Embryonic facial prominence (tissue), 1 donor: ENCODE results near the gene ADCY9.
"Not testable (repeated sequence)": the region's sequence is repeated elsewhere in the genome, so short reads cannot be mapped to it uniquely, and the experiment has no call there.

Source experiments
- DNase-seq: peaks from one replicate; pipeline ENCODE4 v3.0.0-alpha.2; 2016; ENCODE audit errors: extremely low spot score

ADCY9 gene

DNA sequence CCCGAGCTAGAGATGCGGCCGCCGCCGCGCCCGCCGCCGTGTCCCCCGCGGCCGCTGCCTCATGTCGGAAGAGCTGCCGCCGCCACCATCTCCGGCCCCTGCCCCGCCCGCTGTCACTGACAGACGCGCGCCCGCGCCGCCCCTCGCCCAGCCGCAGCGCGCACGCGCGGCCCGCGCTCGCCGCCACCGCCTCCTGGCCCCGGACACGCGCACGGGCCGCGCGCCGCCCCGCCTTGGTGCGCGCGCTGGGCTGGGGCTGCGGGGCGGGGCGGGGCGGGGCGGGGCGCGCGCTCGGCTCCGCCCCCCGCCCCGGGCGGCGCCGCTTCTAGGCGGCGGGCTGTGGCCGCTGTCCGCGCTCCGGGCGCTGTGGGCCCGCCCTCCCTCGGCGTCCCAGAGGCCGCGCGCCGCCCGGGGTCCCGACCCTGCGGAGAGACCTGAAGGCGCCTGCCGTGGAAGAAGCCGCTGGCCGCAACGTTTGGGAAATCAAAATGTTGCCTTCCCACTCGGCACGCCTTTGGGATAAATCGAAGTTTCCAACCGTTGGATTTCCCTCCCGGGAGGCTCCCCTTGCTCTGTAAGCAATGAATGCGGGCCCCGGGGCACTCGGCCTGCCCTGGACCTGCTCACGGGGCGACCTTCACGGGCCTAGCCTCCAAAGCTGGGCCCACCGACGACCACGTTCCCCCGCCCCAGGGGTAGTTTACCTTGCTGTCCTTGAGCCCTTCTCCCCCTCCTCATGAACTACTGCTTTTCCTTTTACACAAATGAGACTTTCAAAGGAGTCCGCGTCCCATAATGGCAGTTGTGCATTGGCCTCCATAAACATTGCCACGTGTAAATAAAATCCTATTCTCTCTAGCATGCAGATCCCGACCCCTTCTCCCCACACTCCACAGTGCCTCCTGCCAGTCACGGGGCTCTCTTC lies at the start of gene ADCY9:
Gene ADCY9 (minus strand): TSS at position 118 of the 925 bp plus-strand sequence. CDS start 1,000 bp downstream, outside the sequence.
- DNase-seq, result peak; percentile 29

DNA sequence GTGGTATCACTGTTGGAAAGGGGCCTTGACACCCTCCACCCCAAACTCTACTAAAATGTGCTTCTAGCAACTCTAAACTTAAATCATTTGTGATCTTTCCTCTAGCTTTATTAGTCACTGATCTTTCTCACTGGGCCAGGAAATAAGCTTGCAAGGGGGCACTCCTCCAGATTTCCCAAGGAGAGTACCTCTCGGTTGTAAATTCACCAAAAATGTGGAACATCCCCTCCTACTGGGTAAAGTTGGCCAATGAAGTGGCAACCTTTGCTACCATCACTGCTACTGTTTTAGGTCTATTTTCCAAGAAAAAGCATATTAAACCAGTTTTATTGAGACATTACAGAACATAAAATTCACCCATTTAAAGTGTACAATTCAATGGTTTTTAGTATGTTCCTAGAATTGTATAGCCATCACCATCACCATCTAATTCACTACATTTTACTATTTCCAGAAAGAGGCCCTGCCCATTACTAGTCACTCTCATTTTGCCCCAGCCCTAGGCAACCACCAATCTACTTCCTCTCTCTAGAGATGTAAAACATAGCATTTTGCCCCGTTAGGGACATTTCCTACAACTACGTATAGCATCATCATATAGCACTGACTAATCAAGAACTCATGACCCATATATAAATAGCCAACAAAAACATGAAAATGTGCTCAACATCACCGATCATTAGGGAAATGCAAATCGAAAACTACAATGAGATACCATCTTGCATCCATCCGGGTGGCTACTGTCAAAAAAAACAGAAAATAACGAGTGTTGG lies 44.6 kb upstream of the ADCY9 start:
- no peak for DNase-seq

DNA sequence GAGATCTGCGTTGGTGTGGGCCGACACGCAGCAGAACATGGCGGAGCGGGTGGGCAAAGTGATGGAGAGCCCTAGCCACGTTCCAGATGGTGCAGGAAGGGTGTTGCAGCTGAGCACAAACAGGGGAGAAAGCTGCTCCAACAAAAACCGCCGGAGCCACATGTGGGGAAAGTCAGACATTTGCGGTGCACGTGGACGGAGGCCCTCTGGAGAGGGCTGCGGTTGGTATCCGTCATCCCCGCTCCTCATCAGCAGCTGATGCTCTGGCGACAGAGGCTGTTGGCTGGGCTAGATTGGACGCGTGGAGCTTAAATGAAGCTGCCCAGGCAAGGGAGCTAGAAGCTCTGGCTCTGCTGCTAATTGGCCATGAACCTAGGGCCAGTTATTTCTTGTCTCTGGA lies 43.5 kb upstream of the ADCY9 start:
- DNase-seq, result no peak

- DNase-seq, result no peak
Observed at GRCh38 chr16:4158143-4159093, 42.2 kb upstream of the ADCY9 start.

DNA sequence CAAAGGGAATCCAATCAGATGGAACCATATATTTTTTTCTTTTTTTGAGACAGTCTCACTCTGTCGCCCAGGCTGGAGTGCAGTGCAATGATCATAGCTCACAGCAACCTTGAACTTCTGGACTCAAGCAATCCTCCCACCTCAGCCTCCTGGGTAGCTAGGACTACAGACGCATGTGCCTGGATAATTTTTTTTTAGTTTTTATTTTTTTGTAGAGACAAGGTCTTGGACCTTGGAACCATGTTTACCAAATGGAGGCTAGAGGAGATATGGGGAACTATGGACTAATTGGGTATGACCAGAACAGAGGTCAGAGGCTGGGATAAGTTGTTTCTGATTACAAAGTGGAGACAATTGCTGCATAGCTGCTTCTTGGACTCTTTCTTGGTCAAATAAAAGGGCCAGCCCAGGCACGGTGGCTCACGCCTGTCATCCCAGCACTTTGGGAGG lies 41.2 kb upstream of the ADCY9 start:
- DNase-seq, result no peak

- DNase-seq, result not testable (repeated sequence)
Observed at GRCh38 chr16:4156503-4156902, 40.3 kb upstream of the ADCY9 start.

- not testable (repeated sequence) for DNase-seq
Observed at GRCh38 chr16:4153364-4153763, 37.1 kb upstream of the ADCY9 start.

- DNase-seq, result no peak
Observed at GRCh38 chr16:4152267-4152666, 36.0 kb upstream of the ADCY9 start.

DNA sequence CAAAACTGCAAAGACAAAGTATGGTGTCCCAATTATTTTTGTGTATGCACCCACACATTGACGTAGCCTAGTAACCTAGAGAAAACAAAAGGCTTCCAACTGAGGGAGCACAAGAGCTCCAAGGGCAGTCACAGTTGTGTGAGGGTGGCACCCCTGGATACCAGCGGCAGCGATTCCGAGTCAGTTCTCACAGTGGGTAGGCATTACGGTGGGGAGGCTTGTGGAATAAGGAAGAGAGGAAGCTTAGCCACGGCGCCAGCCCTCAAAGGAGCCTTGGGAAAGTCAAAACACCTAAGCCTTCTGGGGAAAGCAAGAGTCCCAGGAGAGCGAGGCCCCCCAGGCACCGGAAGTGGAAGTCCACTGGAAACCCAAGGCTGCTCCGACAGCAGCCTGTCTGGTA lies 31.0 kb upstream of the ADCY9 start:
- no peak for DNase-seq

DNA sequence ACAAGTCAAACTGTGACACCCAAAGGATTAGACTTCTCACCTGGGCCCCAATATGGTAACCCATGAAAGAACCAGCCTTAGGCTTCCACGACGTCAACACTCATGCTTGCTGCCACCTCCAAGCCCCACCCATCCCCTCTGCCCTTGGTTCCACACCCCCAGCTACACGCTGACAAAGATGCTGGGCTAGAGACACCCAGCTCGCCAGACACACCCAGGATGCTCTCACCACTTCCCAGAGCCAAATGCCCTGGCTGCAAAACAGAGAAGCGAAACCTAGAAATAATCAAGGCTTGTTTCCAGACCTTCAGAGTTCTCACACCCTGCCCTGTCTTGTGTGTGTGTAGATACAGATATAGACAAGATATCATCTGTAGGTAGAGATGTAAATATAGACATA lies 26.0 kb upstream of the ADCY9 start:
- DNase-seq, result no peak

DNA sequence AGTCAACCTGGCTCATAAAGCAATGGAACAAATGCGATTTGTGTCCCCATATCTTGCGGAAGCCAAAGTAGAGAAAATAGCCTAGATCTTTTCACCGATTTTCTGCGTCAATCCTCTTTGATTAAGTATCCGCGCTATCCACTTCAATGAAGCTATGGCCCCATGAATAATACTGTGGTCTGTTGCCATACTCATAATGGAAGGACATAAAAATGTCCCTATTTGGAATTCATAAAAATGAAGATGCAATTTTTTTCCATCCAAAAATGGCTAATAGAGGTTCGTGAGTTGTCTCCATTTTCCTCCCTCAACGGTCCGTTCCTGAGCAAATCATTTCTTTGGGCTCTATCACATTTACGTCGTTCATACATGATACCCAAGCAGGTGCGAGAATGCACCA lies 25.4 kb upstream of the ADCY9 start:
- no peak for DNase-seq

GRCh38 chr16:4140652-4141051 lies 24.4 kb upstream of the ADCY9 start:
- no peak for DNase-seq

DNA sequence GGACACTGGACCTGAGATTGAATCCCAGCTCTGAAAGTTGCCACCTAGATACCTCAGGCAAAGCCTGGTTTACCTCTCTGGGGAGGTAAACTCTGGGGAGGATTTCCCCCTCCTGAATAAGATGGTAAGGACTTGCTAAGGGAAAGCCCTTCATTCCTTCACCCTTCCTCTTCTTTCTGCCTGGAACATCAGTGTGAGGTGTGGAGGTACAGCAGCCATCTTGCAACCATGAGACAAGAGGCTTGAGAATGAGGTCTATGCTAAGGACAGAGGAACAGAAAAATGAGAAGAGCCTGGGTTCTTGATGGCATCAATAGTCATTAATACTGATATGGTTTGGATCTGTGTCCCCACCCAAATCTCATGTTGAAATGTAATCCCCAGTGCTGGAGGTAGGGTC lies 23.7 kb upstream of the ADCY9 start:
- no peak for DNase-seq

DNA sequence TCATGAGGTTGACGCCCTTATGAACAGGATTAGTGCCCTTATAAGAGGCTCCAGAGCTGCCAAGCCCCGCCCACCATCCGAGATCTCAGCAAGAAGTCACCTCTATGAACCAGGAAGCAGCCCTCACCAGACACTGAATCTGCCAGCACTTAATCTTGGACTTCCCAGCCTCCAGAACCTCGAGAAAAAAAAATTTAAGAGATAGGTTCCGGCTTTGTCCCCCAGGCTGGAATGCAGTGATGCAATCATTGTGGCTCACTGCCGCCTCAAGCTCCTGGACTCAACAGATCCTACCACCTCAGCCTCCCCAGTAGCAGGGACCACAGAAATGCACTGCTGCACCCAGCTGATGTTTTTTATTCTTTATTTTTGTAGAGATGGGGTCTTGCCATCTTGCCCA lies 22.5 kb upstream of the ADCY9 start:
- no peak for DNase-seq

- DNase-seq, result no peak
Observed at GRCh38 chr16:4137438-4137837, 21.2 kb upstream of the ADCY9 start.

DNA sequence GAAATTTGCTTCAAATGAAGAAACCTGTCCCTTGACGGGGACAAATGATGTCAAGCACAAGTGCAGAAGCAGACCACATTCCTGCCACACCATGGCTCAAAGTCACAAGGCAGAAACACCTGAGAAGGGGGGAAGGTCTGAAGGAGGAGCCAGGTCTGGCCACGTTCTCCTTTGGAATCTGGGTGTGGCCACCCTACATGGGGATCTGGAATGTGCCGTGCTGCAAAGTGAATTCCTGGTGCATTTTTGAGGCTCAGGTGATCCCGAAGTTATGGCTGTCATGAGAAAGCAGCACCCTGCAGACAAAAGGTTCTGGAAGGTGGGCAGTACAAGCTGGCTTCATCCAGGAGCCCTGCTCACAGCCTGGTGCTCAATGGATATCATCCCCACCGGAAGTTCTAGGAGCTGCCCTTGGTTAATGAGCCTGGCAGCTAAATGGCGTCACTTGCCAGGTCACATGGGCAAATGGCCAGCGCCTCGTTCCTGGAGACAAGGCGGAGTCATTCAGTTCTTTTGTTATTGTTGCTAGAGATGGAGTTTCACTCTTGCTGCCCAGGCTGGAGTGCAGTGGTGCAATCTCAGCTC lies 20.1 kb upstream of the ADCY9 start:
- DNase-seq, result no peak

- no peak for DNase-seq
Observed at GRCh38 chr16:4135537-4135936, 19.3 kb upstream of the ADCY9 start.

DNA sequence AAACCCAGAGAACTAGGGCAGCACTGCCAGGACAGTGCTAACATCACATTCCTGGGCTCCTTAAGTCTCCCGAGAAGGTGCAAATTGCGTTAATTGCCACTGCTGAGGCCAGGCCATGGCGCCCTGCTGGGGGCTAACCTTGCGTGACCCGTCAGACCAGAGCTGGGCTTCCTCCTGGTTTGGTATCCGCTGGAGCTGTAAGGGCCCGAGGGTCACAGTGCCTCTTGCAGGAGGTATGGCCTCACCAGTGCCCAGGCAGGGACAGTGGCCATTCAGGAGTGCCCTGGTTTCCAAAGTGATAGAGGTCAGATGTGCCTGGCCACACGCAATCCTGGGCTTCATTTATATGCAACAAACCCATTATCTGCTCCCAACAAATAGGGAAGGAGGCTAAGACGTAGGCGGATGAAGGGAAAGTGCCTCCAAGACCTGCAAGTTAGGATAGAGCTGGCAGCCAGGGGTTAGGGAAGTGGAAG lies 17.7 kb upstream of the ADCY9 start:
- no peak for DNase-seq

DNA sequence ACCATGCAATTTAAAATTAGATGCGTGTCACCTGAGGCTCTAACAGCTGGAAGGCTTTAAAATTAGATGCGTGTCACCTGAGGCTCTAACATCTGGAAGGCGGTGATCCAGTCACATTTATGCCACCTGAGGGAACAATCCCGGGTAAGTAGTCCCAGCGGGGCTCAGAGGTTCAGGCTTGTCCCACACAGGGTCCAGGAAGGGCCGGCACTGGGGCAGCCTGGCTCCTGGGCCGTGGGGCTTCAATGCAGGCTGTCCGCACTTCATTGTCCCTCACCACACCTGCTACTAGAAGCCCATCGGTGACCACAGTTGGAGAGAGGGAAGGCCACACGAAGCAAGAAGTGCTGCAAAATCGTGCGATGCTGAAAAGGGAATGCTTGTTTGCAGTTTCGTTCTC lies 15.4 kb upstream of the ADCY9 start:
- DNase-seq, result no peak

DNA sequence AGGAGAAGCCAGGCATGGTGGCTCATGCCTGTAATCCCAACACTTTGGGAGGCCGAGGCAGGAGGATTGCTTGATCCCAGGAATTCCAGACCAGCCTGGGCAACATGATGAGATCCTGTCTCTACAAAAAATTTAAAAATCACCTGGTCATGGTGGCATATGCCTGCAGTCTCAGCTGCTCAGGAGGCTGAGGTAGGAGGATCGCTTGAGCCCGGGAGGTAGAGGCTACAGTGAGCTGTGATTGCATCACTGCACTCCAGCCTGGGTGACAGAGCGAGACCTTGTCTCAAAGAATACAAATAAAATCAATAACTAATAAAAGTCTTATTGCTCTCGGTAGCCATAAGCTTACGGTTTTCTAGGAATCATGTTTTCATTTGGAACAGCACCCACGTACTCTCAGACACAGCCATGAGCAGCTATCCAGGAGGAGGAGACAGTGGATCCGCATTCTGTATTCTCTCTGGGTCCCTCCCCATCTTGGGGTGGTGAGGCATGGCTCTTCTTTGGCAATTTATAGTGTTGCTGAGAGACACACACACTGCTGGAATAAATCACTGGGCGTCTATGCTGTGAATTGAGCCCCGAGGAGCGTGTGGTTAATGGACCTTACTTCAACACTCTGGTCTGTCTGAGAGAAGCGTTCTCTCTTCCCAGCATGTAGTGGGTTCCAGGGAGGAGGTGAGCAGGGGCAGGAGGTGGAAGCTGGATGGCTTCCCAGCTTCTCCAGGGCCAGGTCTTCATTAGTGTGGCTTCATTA lies 8.5 kb upstream of the ADCY9 start:
- no peak for DNase-seq
